GM12864 (cell line): ENCODE data around the gene OPN4.

ENCODE experiments used
- DNase-seq: peaks from one replicate; pipeline ENCODE4 v3.0.0-alpha.2; 2011; ENCODE audit warnings: low read depth
- H3K4me3 ChIP-seq: 2 replicates; pipeline ENCODE4 v1.5.1; 2011; ENCODE audit warnings: mild to moderate bottlenecking, low read depth, low read length, control low read depth
- TF ChIP-seq, protein P1 (sequence below): IDR thresholded peaks from 2 replicates; pipeline ENCODE4 v1.5.1; 2011; ENCODE audit warnings: low read depth, mild to moderate bottlenecking, moderate library complexity, low read length, control low read depth, inconsistent platforms; ENCODE audit errors: missing control alignments

OPN4 gene

DNA sequence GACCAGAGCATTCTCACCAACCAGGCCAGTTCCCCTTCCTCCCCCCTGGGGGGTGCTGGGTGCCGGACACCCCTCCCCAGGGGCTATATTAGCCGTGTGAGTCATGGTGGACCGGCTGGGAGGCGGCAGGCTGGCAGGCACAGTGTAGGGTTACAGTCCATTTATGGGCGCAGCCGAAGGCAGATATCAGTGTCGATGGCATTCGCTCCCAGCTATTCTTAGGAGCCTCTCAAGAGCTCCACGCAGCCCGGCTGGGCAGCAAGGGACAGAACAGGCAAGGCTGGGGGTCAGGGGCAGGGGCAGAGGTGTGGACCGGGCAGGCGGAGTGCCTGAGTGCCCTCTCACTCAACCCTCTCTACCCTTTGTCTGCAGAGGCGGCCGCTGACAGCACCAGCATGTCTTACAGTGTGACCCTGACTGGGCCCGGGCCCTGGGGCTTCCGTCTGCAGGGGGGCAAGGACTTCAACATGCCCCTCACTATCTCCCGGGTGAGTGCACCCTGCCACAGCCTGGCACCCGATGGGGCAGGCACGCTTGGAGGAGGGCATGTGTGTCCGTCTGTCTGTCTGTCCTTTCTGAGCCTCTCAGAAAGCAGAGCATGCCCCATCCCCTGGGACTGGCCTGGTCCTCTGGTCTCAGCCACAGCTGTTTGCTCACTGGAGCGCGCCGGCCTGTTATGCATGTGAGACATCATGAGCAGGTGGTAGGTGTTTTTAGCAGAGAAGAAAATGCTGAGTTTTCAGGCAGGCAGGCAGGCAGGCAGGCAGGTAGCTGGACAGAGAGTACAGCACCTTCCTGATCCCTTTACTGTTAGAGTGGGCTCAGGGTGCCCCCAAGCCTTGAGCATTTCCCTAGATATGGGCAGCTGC, 14.2 kb downstream of the OPN4 start, which contains the start of gene LDB3:
Gene LDB3 (plus strand): TSS at position 215 of the 869 bp plus-strand sequence. CDS start 181 bp downstream, at position 396.
- DNase-seq, result no peak
- H3K4me3 ChIP-seq, result no peak within 1 kb of the TSS
- TF ChIP-seq, protein P1, sequence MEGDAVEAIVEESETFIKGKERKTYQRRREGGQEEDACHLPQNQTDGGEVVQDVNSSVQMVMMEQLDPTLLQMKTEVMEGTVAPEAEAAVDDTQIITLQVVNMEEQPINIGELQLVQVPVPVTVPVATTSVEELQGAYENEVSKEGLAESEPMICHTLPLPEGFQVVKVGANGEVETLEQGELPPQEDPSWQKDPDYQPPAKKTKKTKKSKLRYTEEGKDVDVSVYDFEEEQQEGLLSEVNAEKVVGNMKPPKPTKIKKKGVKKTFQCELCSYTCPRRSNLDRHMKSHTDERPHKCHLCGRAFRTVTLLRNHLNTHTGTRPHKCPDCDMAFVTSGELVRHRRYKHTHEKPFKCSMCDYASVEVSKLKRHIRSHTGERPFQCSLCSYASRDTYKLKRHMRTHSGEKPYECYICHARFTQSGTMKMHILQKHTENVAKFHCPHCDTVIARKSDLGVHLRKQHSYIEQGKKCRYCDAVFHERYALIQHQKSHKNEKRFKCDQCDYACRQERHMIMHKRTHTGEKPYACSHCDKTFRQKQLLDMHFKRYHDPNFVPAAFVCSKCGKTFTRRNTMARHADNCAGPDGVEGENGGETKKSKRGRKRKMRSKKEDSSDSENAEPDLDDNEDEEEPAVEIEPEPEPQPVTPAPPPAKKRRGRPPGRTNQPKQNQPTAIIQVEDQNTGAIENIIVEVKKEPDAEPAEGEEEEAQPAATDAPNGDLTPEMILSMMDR, result no peak

DNA sequence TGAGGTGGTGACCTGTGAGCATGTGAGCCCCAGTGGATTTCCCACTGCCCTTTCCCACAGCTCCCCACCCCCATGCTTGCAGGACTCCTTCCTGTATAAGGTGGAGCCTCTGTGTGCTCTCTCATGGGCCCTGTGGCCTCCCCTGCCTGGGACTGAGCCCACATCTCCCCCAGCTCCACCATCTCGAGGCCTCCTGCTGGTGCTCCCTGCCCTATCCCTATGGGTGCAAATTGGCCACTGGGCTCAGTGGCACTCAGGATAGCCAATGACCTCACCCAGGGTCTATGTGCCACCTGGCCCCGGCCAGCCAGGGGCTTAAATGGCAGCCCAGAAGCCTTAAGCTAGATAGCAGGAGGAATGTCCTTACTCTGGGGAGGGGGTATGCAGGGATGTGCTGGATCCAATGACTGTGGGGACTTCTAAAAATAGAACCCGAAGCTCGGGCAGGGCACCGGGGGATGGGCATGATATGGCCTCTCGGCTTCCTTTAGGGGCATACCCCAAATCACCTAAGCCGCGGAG, 16.0 kb downstream of the OPN4 start:
- no peak for DNase-seq
- no peak overlapping the region for H3K4me3 ChIP-seq
- TF ChIP-seq, protein P1, result no peak

GRCh38 chr10:86670876-86671275, 16.5 kb downstream of the OPN4 start:
- DNase-seq, result no peak
- no peak overlapping the region for H3K4me3 ChIP-seq
- TF ChIP-seq, protein P1, result no peak

DNA sequence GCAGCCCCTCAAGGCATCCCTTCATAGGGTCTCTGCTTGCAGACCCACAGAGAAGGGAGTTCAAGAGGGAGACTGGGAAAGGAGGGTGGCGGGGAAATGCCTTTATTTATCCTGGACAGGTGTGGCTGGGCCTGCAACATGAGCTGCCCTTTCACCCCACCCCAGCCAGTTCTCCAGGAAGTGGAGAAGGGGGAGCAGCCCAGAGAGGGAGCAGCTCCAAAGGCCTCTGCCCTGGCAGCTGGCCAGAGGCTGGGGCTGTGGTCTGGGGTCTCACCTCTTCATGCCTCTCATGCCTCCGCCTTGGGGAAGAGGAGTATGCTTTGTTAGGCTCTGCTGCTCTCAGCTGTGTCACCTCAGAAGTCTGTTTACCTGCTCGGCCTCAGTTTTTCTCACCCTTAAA, 17.1 kb downstream of the OPN4 start:
- no peak overlapping the region for H3K4me3 ChIP-seq
- TF ChIP-seq, protein P1, result no peak
- no peak for DNase-seq

- no peak overlapping the region for H3K4me3 ChIP-seq
- TF ChIP-seq, protein P1, result no peak
- DNase-seq, result no peak
Observed at GRCh38 chr10:86671985-86672710, 17.8 kb downstream of the OPN4 start.

DNA sequence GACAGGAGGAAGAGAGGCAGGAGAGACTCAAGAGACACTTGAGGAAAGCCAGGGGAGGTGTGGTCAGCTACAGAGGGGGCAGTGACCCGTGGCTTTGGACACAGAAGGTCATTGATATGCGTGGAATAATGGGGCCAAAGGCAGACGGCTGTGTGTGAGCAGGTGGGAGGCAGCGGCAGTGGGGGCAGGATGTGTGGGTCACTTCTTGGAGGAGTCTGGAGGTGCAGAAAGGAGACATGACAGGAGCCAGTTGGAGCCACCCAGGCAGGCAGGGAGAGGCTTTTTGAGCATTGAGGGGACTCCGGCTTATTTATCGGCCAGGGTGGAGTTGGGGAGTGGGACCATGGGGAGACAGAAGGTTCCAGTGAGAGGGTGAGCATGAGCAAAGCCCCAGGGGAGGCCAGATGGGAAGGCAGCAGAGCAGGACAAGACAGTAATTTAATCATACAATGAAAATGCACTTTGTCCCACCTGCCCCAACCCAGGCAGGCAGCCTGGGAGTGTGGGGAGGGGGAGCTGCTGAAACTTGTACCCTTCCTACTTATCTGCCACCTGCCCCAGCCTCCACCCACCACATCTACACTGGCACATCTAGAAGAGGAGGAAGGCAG, 19.0 kb downstream of the OPN4 start:
- TF ChIP-seq, protein P1, result no peak
- no peak overlapping the region for H3K4me3 ChIP-seq
- no peak for DNase-seq
